Measurements from ENCODE around the gene NXN.
"Not testable (repeated sequence)": the region's sequence is repeated elsewhere in the genome, so short reads cannot be mapped to it uniquely, and the experiment has no call there.

The NXN gene

DNA sequence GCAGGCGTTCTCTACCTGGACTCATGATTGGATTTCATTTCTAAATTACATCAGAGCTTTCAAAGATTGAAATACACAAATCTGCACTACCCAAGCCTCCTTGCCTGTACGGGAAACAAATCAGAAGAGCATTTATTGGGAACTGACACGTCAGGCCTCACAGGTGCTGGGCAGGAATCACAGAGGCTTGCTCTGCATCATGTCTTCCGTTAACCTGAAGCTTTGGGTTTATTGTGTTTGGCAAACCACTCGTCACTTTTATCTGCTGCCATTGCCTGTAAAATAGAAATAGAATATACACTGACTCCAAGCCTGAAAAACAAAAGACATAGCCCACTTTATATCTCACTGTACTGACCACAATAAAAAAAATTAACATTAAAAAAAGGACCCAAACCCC lies 219.6 kb downstream of the NXN start:
- H3K27ac ChIP-seq (ENCODE audit: low read depth in 2 of 2, low read length in 2 of 2): no peak overlapping the region
- no peak overlapping the region for H3K4me3 ChIP-seq (ENCODE audit: low read length in 2 of 2)
- H3K9ac ChIP-seq (ENCODE audit: low read depth in 1 of 2, low read length in 2 of 2): no peak overlapping the region
- H3K36me3 ChIP-seq (ENCODE audit: control insufficient read depth in 2 of 2, insufficient read depth in 2 of 2, low read length in 2 of 2): peaks cover 21 to 36% of the 10 kb centered on the region in 2 donors
- H3K27me3 ChIP-seq (ENCODE audit: control insufficient read depth in 2 of 2, insufficient read depth in 2 of 2, low read length in 2 of 2): no peaks in the 10 kb centered on the region
- no peaks in the 10 kb centered on the region for H3K4me1 ChIP-seq (ENCODE audit: control insufficient read depth in 2 of 2, insufficient read depth in 2 of 2, low read length in 2 of 2)
- H3K9me3 ChIP-seq (ENCODE audit: control insufficient read depth in 2 of 2, low read length in 2 of 2): no peaks in the 10 kb centered on the region

- not testable (repeated sequence) for H3K4me3 ChIP-seq (ENCODE audit: low read length in 2 of 2); H3K27ac ChIP-seq (ENCODE audit: low read depth in 2 of 2, low read length in 2 of 2); H3K9me3 ChIP-seq (ENCODE audit: control insufficient read depth in 2 of 2, low read length in 2 of 2); H3K9ac ChIP-seq (ENCODE audit: low read depth in 1 of 2, low read length in 2 of 2); H3K27me3 ChIP-seq (ENCODE audit: control insufficient read depth in 2 of 2, insufficient read depth in 2 of 2, low read length in 2 of 2); H3K4me1 ChIP-seq (ENCODE audit: control insufficient read depth in 2 of 2, insufficient read depth in 2 of 2, low read length in 2 of 2)
- peaks cover 6 to 18% of the 10 kb centered on the region in 2 donors for H3K36me3 ChIP-seq (ENCODE audit: control insufficient read depth in 2 of 2, insufficient read depth in 2 of 2, low read length in 2 of 2)
Observed at GRCh38 chr17:756010-756567, 223.5 kb downstream of the NXN start.

- not testable (repeated sequence) for H3K27ac ChIP-seq (ENCODE audit: low read depth in 2 of 2, low read length in 2 of 2); H3K4me3 ChIP-seq (ENCODE audit: low read length in 2 of 2); H3K9ac ChIP-seq (ENCODE audit: low read depth in 1 of 2, low read length in 2 of 2); H3K27me3 ChIP-seq (ENCODE audit: control insufficient read depth in 2 of 2, insufficient read depth in 2 of 2, low read length in 2 of 2); H3K9me3 ChIP-seq (ENCODE audit: control insufficient read depth in 2 of 2, low read length in 2 of 2)
- Histone ChIP-seq H3K4me1 (ENCODE audit: control insufficient read depth in 2 of 2, insufficient read depth in 2 of 2, low read length in 2 of 2) (peaks cover 12 to 16% of the 10 kb centered on the region in 2 donors), H3K36me3 (ENCODE audit: control insufficient read depth in 2 of 2, insufficient read depth in 2 of 2, low read length in 2 of 2) (peaks cover 6 to 12% of the 10 kb centered on the region in 2 donors)
Observed at GRCh38 chr17:755319-755961, 224.1 kb downstream of the NXN start.

- peaks cover 12 to 17% of the 10 kb centered on the region in 2 donors for H3K4me1 ChIP-seq (ENCODE audit: control insufficient read depth in 2 of 2, insufficient read depth in 2 of 2, low read length in 2 of 2)
- H3K9ac ChIP-seq (ENCODE audit: low read depth in 1 of 2, low read length in 2 of 2): no peak overlapping the region
- H3K27ac ChIP-seq (ENCODE audit: low read depth in 2 of 2, low read length in 2 of 2): no peak overlapping the region
- H3K4me3 ChIP-seq (ENCODE audit: low read length in 2 of 2): no peak overlapping the region
- H3K36me3 ChIP-seq (ENCODE audit: control insufficient read depth in 2 of 2, insufficient read depth in 2 of 2, low read length in 2 of 2): no peaks in the 10 kb centered on the region
- H3K9me3 ChIP-seq (ENCODE audit: control insufficient read depth in 2 of 2, low read length in 2 of 2): no peaks in the 10 kb centered on the region
- no peaks in the 10 kb centered on the region for H3K27me3 ChIP-seq (ENCODE audit: control insufficient read depth in 2 of 2, insufficient read depth in 2 of 2, low read length in 2 of 2)
Observed at GRCh38 chr17:753418-753817, 226.2 kb downstream of the NXN start.

DNA sequence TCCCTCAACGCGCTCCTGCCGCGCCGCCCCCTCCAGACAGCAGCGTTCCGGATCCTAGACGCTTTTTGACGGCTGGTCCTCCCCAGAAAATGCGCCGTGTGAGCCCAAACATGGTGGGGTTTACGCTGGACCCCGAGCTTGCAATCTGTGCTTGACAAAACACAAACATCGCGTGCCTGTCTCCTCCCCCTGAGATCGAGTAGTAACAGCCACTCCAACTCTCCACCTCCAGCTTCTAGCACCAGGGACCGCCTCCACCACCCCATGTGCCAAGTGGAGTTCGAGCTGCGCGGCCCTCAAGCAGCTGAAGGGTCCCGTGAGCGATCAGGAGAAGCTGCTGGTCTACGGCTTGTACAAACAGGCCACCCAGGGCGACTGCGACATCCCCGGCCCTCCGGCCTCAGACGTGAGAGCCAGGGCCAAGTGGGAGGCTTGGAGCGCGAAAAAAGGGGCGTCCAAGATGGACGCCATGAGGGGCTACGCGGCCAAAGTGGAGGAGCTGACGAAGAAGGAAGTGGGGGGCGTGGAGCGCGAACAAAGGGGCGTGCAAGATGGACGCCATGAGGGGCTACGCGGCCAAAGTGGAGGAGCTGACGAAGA lies 226.9 kb downstream of the NXN start:
- H3K9me3 ChIP-seq (ENCODE audit: control insufficient read depth in 2 of 2, low read length in 2 of 2): no peaks in the 10 kb centered on the region
- H3K27ac ChIP-seq (ENCODE audit: low read depth in 2 of 2, low read length in 2 of 2): peak overlapping the region; percentile 61 to 63

GRCh38 chr17:752002-752619 lies 227.5 kb downstream of the NXN start, which contains the start of gene GEMIN4:
GEMIN4 (minus strand) TSS chr17:752264; CDS start chr17:752142, 122 bp downstream.
- Histone ChIP-seq H3K36me3 (ENCODE audit: control insufficient read depth in 2 of 2, insufficient read depth in 2 of 2, low read length in 2 of 2) (peaks cover 7 to 13% of the 10 kb centered on the region in 2 donors), H3K27me3 (ENCODE audit: control insufficient read depth in 2 of 2, insufficient read depth in 2 of 2, low read length in 2 of 2) (no peaks in the 10 kb centered on the region), H3K4me3 (ENCODE audit: low read length in 2 of 2) (peak within 1 kb of the TSS; percentile 89 to 93), H3K9me3 (ENCODE audit: control insufficient read depth in 2 of 2, low read length in 2 of 2) (no peaks in the 10 kb centered on the region), H3K4me1 (ENCODE audit: control insufficient read depth in 2 of 2, insufficient read depth in 2 of 2, low read length in 2 of 2) (peaks cover 12 to 17% of the 10 kb centered on the region in 2 donors), H3K27ac (ENCODE audit: low read depth in 2 of 2, low read length in 2 of 2) (peak within 1 kb of the TSS; percentile 61 to 63), H3K9ac (ENCODE audit: low read depth in 1 of 2, low read length in 2 of 2) (peak within 1 kb of the TSS; percentile 61 to 82)

More for the DNA sequence above, 226.9 kb downstream of the NXN start:
- H3K4me3 ChIP-seq (ENCODE audit: low read length in 2 of 2): peak overlapping the region; percentile 89 to 93
- peaks cover 3 to 7% of the 10 kb centered on the region in 2 donors for H3K36me3 ChIP-seq (ENCODE audit: control insufficient read depth in 2 of 2, insufficient read depth in 2 of 2, low read length in 2 of 2)
- peak overlapping the region; percentile 61 to 82 for H3K9ac ChIP-seq (ENCODE audit: low read depth in 1 of 2, low read length in 2 of 2)
- no peaks in the 10 kb centered on the region for H3K27me3 ChIP-seq (ENCODE audit: control insufficient read depth in 2 of 2, insufficient read depth in 2 of 2, low read length in 2 of 2)
- H3K4me1 ChIP-seq (ENCODE audit: control insufficient read depth in 2 of 2, insufficient read depth in 2 of 2, low read length in 2 of 2): peaks cover 12 to 17% of the 10 kb centered on the region in 2 donors

GRCh38 chr17:751269-752001 lies 228.1 kb downstream of the NXN start:
- Histone ChIP-seq H3K36me3 (ENCODE audit: control insufficient read depth in 2 of 2, insufficient read depth in 2 of 2, low read length in 2 of 2) (peaks cover 14 to 20% of the 10 kb centered on the region in 2 donors), H3K4me3 (ENCODE audit: low read length in 2 of 2) (peak overlapping the region; percentile 89 to 93), H3K9ac (ENCODE audit: low read depth in 1 of 2, low read length in 2 of 2) (peak overlapping the region; percentile 61 to 82), H3K9me3 (ENCODE audit: control insufficient read depth in 2 of 2, low read length in 2 of 2) (no peaks in the 10 kb centered on the region), H3K4me1 (ENCODE audit: control insufficient read depth in 2 of 2, insufficient read depth in 2 of 2, low read length in 2 of 2) (peaks cover 12 to 17% of the 10 kb centered on the region in 2 donors), H3K27me3 (ENCODE audit: control insufficient read depth in 2 of 2, insufficient read depth in 2 of 2, low read length in 2 of 2) (no peaks in the 10 kb centered on the region), H3K27ac (ENCODE audit: low read depth in 2 of 2, low read length in 2 of 2) (peak overlapping the region; percentile 61 to 63)

DNA sequence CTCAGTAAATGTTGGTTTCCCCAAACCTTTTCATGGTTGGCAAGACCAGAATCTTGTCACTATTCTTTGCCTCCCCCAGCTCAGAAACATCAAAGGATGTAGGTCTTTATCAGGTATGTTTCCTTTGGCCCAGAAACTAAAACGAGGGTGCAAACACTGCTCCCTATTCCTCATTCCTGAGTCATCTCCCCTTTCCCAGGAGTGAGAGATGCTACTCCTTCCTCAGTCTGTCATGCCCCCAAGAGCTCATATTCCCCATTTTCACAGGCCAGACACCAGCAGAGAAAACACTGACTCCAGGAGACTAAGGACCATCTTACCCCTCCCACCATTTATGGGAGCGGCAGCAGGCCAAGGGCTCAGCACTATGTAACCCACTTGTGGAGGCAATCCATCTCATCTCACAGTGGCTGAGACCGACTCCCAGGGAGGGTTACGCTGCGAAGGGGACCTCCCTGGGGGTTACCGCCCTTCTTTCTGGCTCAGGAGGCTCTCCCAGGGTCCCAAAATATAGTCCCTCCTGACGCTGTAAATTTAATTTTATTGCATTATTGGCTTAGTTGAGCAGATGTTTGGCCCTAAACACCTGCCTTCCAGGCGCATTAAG lies 229.0 kb downstream of the NXN start:
- Histone ChIP-seq H3K4me1 (ENCODE audit: control insufficient read depth in 2 of 2, insufficient read depth in 2 of 2, low read length in 2 of 2) (peaks cover 12 to 17% of the 10 kb centered on the region in 2 donors), H3K4me3 (ENCODE audit: low read length in 2 of 2) (peak overlapping the region; percentile 89 to 93), H3K27me3 (ENCODE audit: control insufficient read depth in 2 of 2, insufficient read depth in 2 of 2, low read length in 2 of 2) (no peaks in the 10 kb centered on the region), H3K9ac (ENCODE audit: low read depth in 1 of 2, low read length in 2 of 2) (peak overlapping the region; percentile 61 to 82), H3K36me3 (ENCODE audit: control insufficient read depth in 2 of 2, insufficient read depth in 2 of 2, low read length in 2 of 2) (peaks cover 23 to 29% of the 10 kb centered on the region in 2 donors), H3K9me3 (ENCODE audit: control insufficient read depth in 2 of 2, low read length in 2 of 2) (no peaks in the 10 kb centered on the region), H3K27ac (ENCODE audit: low read depth in 2 of 2, low read length in 2 of 2) (no peak overlapping the region)

GRCh38 chr17:749359-749758 lies 230.2 kb downstream of the NXN start:
- not testable (repeated sequence) for H3K9ac ChIP-seq (ENCODE audit: low read depth in 1 of 2, low read length in 2 of 2); H3K27ac ChIP-seq (ENCODE audit: low read depth in 2 of 2, low read length in 2 of 2); H3K9me3 ChIP-seq (ENCODE audit: control insufficient read depth in 2 of 2, low read length in 2 of 2); H3K27me3 ChIP-seq (ENCODE audit: control insufficient read depth in 2 of 2, insufficient read depth in 2 of 2, low read length in 2 of 2); H3K4me3 ChIP-seq (ENCODE audit: low read length in 2 of 2)
- peaks cover 12 to 17% of the 10 kb centered on the region in 2 donors for H3K4me1 ChIP-seq (ENCODE audit: control insufficient read depth in 2 of 2, insufficient read depth in 2 of 2, low read length in 2 of 2)
- peaks cover 33 to 40% of the 10 kb centered on the region in 2 donors for H3K36me3 ChIP-seq (ENCODE audit: control insufficient read depth in 2 of 2, insufficient read depth in 2 of 2, low read length in 2 of 2)

All from mucosa of rectum (tissue), 2 donors.